ENCODE measurements around the gene HTR1E. TPM values are rescaled to one million over a fixed set of nuclear protein-coding genes. Genes with fewer than 3 reads are reported as not detected.

The HTR1E gene
- total and polyA plus RNA-seq, 3 donors from 2014 or later = 0.39 to 0.87 (median 0.40) TPM

DNA sequence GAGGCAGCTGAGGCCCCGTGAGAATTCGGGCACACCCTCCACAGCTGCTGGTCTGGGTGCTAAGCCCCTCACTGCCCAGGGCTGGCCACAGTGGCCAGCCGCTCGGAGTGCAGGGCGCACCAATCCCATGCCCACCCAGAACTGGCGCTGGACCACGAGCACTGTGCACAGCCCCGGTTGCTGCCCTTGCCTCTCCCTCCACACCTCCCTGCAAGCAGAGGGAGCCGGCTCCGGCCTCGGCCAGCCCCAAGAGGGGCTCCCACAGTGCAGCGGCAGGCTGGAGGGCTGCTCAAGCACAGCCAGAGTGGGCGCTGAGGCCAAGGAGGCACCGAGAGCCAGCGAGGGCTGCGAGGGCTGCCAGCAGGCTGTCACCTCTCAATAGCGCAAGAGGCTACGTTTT is 122.6 kb downstream of the HTR1E start:
- Histone ChIP-seq H3K27ac (no peak overlapping the region), H3K9me3 (no peaks in the 10 kb centered on the region), H3K4me1 (no peaks in the 10 kb centered on the region), H3K27me3 (no peaks in the 10 kb centered on the region), H3K4me3 (no peak overlapping the region), H3K36me3 (ENCODE audit: low read depth, missing control alignments) (no peaks in the 10 kb centered on the region)
- intact Hi-C loops (cut with DNase I; ENCODE audit: low total_unique reads) = no loop called here
- 94 to 98% methylated on average over 11 to 14 of the region's 18 CpGs for WGBS, 2 donors
- no peak for DNase-seq
- TF ChIP-seq POLR2A (IDR thresholded peaks at IDR 0.05) (no peak), CTCF (IDR thresholded peaks at IDR 0.05) (no peak)

- Histone ChIP-seq H3K9me3 (no peaks in the 10 kb centered on the region), H3K27me3 (no peaks in the 10 kb centered on the region), H3K27ac (no peak overlapping the region), H3K4me3 (no peak overlapping the region), H3K36me3 (ENCODE audit: low read depth, missing control alignments) (no peaks in the 10 kb centered on the region), H3K4me1 (no peaks in the 10 kb centered on the region)
- intact Hi-C loops (cut with DNase I; ENCODE audit: low total_unique reads) = no loop called here
- TF ChIP-seq CTCF (IDR thresholded peaks at IDR 0.05) = no peak
- WGBS, 2 donors = 85% methylated on average over 5 of the region's 5 CpGs
- DNase-seq = no peak
Observed at GRCh38 chr6:87065117-87065516, 127.8 kb downstream of the HTR1E start.

Small RNA genes within 50 kb of the gene (small RNA-seq; reads per million reads assigned to genes)
- 0 to 0.09 reads per million in 2 donors for gene AL157777.2
- 0 reads per million in 2 donors for gene MTHFD2P2

Other genes with a start within 250 kb of the HTR1E start
- gene CGA, start 157.6 kb downstream of the HTR1E start, total RNA-seq = not detected
- not detected for gene CGA, start 157.6 kb downstream of the HTR1E start, polyA plus RNA-seq (ENCODE audit: insufficient read depth, low read depth, low replicate concordance)
- 10 to 100 TPM; 53.2 to 58.8 TPM for gene ZNF292, start 218.0 kb downstream of the HTR1E start, total RNA-seq
- gene ZNF292, start 218.0 kb downstream of the HTR1E start, polyA plus RNA-seq (ENCODE audit: insufficient read depth, low read depth, low replicate concordance) = 3.6 TPM

All from testis (tissue), 3 donors.